IMR-90 (cell line): ENCODE data around the gene ZBTB22. TPM values are rescaled to one million over a fixed set of nuclear protein-coding genes. Genes with fewer than 3 reads are reported as not detected.

Source experiments
- ATAC-seq: fragments of 200-7000 bp; cut with Tn5 transposase; 2 replicates; pipeline ENCODE4 v1.9.1; 2020; ENCODE audit warnings: low read depth, mild to moderate bottlenecking, moderate library complexity
- BruUV-seq: library from RNA; stranded (reverse); fragments of 400-500 nt; replicated peaks from 2 replicates; lab custom pipeline; 2021; lab: Mats Ljungman, UMichigan
- CTCF ChIA-PET: fragments of 300-600 bp; formaldehyde crosslinking; extraction: SDS; loops from one replicate; lab custom pipeline; 2021; ENCODE audit warnings: antibody characterized with exemption; lab: Yijun Ruan, JAX
- POLR2A ChIA-PET: fragments of 300-600 bp; sonication (Branson Sonifier 250); formaldehyde crosslinking; loops from one replicate; lab custom pipeline; 2022; ENCODE audit warnings: antibody characterized with exemption; ENCODE audit not compliant: unreplicated experiment; lab: Charles Lee
- DNase-seq: peaks from one replicate; pipeline ENCODE4 v3.0.0; 2013
- H2AFZ ChIP-seq: replicated peaks from 2 replicates; pipeline ENCODE3; 2013; ENCODE audit warnings: low read length, mild to moderate bottlenecking; ENCODE audit not compliant: poor library complexity
- H2AK5ac ChIP-seq: 2 replicates; pipeline ENCODE4 v1.6.1; 2013; ENCODE audit warnings: low read depth, low read length, inconsistent platforms
- H2AK9ac ChIP-seq: replicated peaks from 2 replicates; pipeline ENCODE3; 2013; ENCODE audit warnings: mild to moderate bottlenecking, low read depth, low read length, moderate library complexity; ENCODE audit not compliant: poor library complexity
- H2BK120ac ChIP-seq: 2 replicates; pipeline ENCODE4 v1.6.1; 2013; ENCODE audit warnings: low read depth, low read length, inconsistent platforms
- H2BK15ac ChIP-seq: 3 replicates; pipeline ENCODE4 v1.6.1; 2013; ENCODE audit warnings: low read depth, low read length, inconsistent platforms
- H2BK20ac ChIP-seq: 2 replicates; pipeline ENCODE4 v1.6.1; 2013; ENCODE audit warnings: low read depth, mild to moderate bottlenecking, inconsistent platforms, low read length, moderate library complexity
- H2BK5ac ChIP-seq: 2 replicates; pipeline ENCODE4 v1.6.1; 2013; ENCODE audit warnings: mild to moderate bottlenecking, low read depth, low read length, inconsistent platforms; ENCODE audit not compliant: poor library complexity, severe bottlenecking
- H3K14ac ChIP-seq: replicated peaks from 2 replicates; pipeline ENCODE4 v1.6.1; 2013; ENCODE audit warnings: low read depth, low read length, inconsistent platforms
- H3K18ac ChIP-seq: 2 replicates; pipeline ENCODE4 v1.6.1; 2013; ENCODE audit warnings: low read depth, low read length, control low read depth
- H3K23ac ChIP-seq: 2 replicates; pipeline ENCODE4 v1.6.1; 2013; ENCODE audit warnings: low read depth, low read length, inconsistent platforms
- H3K27ac ChIP-seq: 2 replicates; pipeline ENCODE4 v1.5.1; 2013; ENCODE audit warnings: mild to moderate bottlenecking, control low read depth, low read length; ENCODE audit not compliant: insufficient read depth
- H3K27me3 ChIP-seq: 2 replicates; pipeline ENCODE4 v1.6.1; 2013; ENCODE audit warnings: low read length; ENCODE audit not compliant: control insufficient read depth, insufficient read depth
- H3K36me3 ChIP-seq: 2 replicates; pipeline ENCODE4 v1.6.1; 2013; ENCODE audit warnings: low read length, mixed read lengths; ENCODE audit not compliant: control insufficient read depth, insufficient read depth
- H3K4ac ChIP-seq: 2 replicates; pipeline ENCODE4 v1.6.1; 2013; ENCODE audit warnings: low read depth, low read length, inconsistent platforms
- H3K4me1 ChIP-seq: 2 replicates; pipeline ENCODE4 v1.6.1; 2013; ENCODE audit warnings: low read length, mixed read lengths; ENCODE audit not compliant: control insufficient read depth, insufficient read depth
- H3K4me2 ChIP-seq: 2 replicates; pipeline ENCODE4 v1.6.1; 2013; ENCODE audit warnings: low read depth, mild to moderate bottlenecking, control low read depth, low read length, moderate library complexity
- H3K4me3 ChIP-seq: 2 replicates; pipeline ENCODE4 v1.5.1; 2013; ENCODE audit warnings: low read depth, mild to moderate bottlenecking, control low read depth, low read length, moderate library complexity; ENCODE audit not compliant: insufficient read depth
- H3K56ac ChIP-seq: 2 replicates; pipeline ENCODE4 v1.6.1; 2013; ENCODE audit warnings: low read length, inconsistent platforms; ENCODE audit not compliant: insufficient read depth; ENCODE audit errors: extremely low read depth
- H3K79me1 ChIP-seq, 2 experiments: 2 replicates each; pipeline ENCODE4 v1.6.1; 2013; ENCODE audit warnings: low read length in 2 of 2, inconsistent platforms in 1 of 2, low read depth in 1 of 2
- H3K9ac ChIP-seq: 2 replicates; pipeline ENCODE4 v1.6.1; 2013; ENCODE audit warnings: low read depth, low read length, control low read depth
- H3K9me1 ChIP-seq: 2 replicates; pipeline ENCODE4 v1.6.1; 2013; ENCODE audit warnings: low read length, inconsistent platforms; ENCODE audit not compliant: insufficient read depth
- H3K9me3 ChIP-seq: 2 replicates; pipeline ENCODE4 v1.6.1; 2013; ENCODE audit warnings: low read length; ENCODE audit not compliant: control insufficient read depth, insufficient read depth
- H4K20me1 ChIP-seq: 2 replicates; pipeline ENCODE4 v1.6.1; 2013; ENCODE audit warnings: low read length, inconsistent platforms; ENCODE audit not compliant: insufficient read depth
- H4K5ac ChIP-seq: 2 replicates; pipeline ENCODE4 v1.6.1; 2013; ENCODE audit warnings: mild to moderate bottlenecking, low read depth, low read length, control low read depth
- H4K8ac ChIP-seq, 2 experiments: 2 replicates each; pipeline ENCODE4 v1.6.1; 2013; ENCODE audit warnings: low read depth in 2 of 2, low read length in 2 of 2, control low read depth in 1 of 2, inconsistent platforms in 1 of 2
- H4K91ac ChIP-seq: 2 replicates; pipeline ENCODE4 v1.6.1; 2013; ENCODE audit warnings: low read depth, low read length, inconsistent platforms; ENCODE audit not compliant: insufficient read depth
- MAZ ChIP-seq: IDR thresholded peaks from 2 replicates; pipeline ENCODE4 v1.6.1; 2012; ENCODE audit warnings: low read depth, mild to moderate bottlenecking, low read length, improper control_type of control experiment, moderate library complexity, borderline replicate concordance
- NFE2L2 ChIP-seq: fragments of 150-350 bp; IDR thresholded peaks from 2 replicates; pipeline ENCODE4 v1.6.1; 2016; ENCODE audit warnings: low read depth, mild to moderate bottlenecking, low read length
- WGBS, 2 experiments: methylation state at CpG; one replicate each; pipeline versions ENCODE4 v1.1.5 to v1.1.7; 2013; ENCODE audit warnings: missing lambda C conversion rate in 2 of 2; ENCODE audit not compliant: insufficient read length in 1 of 2; ENCODE audit errors: extremely low coverage in 2 of 2; 5-methylcytosine and 5-hydroxymethylcytosine counted together
- dilution Hi-C: fragments of 300-500 bp; cut with HindIII; formaldehyde crosslinking; loops from one replicate; pipeline ENCODE4 v1.14.3; 2018; ENCODE audit warnings: low sequenced_read_pairs; ENCODE audit not compliant: unreplicated experiment
- in situ Hi-C: fragments of 300-500 bp; cut with MboI; formaldehyde crosslinking; loops from 3 replicates; pipeline ENCODE4 v1.14.3; 2019; ENCODE audit warnings: low sequenced_read_pairs, inconsistent platforms, mixed read lengths
- intact Hi-C: fragments of 100-400 bp; cut with micrococcal nuclease; formaldehyde crosslinking; loops from 2 replicates; pipeline ENCODE4 v1.10.0; 2022
- polyA plus RNA-seq, 3 experiments: library from polyadenylated mRNA; depleted of rRNA; stranded (reverse); fragments of >200 nt; gene quantifications; 2 replicates each; pipeline ENCODE4 v1.2.3, GENCODE V29; 2012; ENCODE audit warnings: low replicate concordance in 1 of 3
- total RNA-seq: library from RNA; depleted of rRNA; stranded (reverse); fragments of >200 nt; gene quantifications from 2 replicates; pipeline ENCODE4 v1.2.3, GENCODE V29; 2012
- TF ChIP-seq, protein P1 (sequence below): fragments of 150-350 bp; IDR thresholded peaks from 2 replicates; pipeline ENCODE4 v1.6.1; 2017; ENCODE audit warnings: mild to moderate bottlenecking, antibody characterized with exemption, low read length, low read depth

ZBTB22 gene
- total and polyA plus RNA-seq, 2 of the 4 experiments (the other 2 are of a cell fraction), result 6.8 to 13.0 TPM

DNA sequence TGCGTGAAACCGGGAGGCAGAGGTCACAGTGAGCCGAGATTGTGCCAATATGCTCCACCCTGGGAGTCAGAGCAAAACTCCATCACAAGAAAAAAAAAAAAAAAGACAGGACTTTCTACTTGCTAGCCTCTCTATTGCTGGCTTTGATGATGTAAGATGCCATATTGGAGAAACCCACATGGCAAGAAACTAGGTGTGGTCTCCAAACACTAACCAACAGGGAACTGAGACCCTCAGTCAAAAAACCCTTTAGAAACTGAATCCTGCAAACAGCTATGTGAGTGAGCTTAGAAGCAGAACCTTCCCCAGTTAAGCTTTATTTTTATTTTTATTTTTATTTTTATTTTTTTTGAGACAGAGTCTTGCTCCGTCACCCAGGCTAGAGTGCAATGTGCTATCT lies 18.4 kb upstream of the ZBTB22 start:
- Histone ChIP-seq H3K9ac (no peak overlapping the region), H4K5ac (no peak overlapping the region), H3K56ac (no peak overlapping the region), H2BK5ac (no peak overlapping the region), H3K4me3 (no peak overlapping the region), H3K4me2 (no peak overlapping the region), H2AFZ (no peak overlapping the region), H4K20me1 (no peaks in the 10 kb centered on the region), H3K27ac (no peak overlapping the region), H3K4ac (no peak overlapping the region), H3K14ac (no peak overlapping the region), H2BK20ac (no peak overlapping the region), H3K9me3 (no peaks in the 10 kb centered on the region), H2AK5ac (no peak overlapping the region), H3K23ac (no peak overlapping the region), H3K9me1 (no peaks in the 10 kb centered on the region), H3K36me3 (no peaks in the 10 kb centered on the region), H3K79me1 (no peaks in the 10 kb centered on the region), H3K27me3 (peaks cover 3% of the 10 kb centered on the region), H4K91ac (no peak overlapping the region), H3K18ac (no peak overlapping the region), H3K4me1 (no peaks in the 10 kb centered on the region), H2AK9ac (no peak overlapping the region), H2BK15ac (no peak overlapping the region), H4K8ac (no peak overlapping the region), H2BK120ac (no peak overlapping the region)
- POLR2A ChIA-PET, result no interaction called here
- dilution Hi-C loops, result no loop called here
- TF ChIP-seq, protein P1, sequence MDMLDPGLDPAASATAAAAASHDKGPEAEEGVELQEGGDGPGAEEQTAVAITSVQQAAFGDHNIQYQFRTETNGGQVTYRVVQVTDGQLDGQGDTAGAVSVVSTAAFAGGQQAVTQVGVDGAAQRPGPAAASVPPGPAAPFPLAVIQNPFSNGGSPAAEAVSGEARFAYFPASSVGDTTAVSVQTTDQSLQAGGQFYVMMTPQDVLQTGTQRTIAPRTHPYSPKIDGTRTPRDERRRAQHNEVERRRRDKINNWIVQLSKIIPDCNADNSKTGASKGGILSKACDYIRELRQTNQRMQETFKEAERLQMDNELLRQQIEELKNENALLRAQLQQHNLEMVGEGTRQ, result no peak
- TF ChIP-seq NFE2L2 (no peak), MAZ (no peak)
- CTCF ChIA-PET, result interaction anchor here (1.0 kb wide), 1 partner anchor 55 kb away, joined by 3 read pairs; no protein-coding TSS in a partner anchor
- no peak for DNase-seq
- no TSS peak for BruUV-seq
- no CpG with 5 or more reads among the region's 4 CpGs for WGBS, 2 experiments
- ATAC-seq, result no peak
- intact Hi-C loops, result no loop called here
- in situ Hi-C loops, result no loop called here
